SK-N-SH (cell line): Measurements from ENCODE around the gene FIGNL2.

Experiments
- RAD21 ChIP-seq: IDR thresholded peaks from 2 replicates; pipeline ENCODE4 v1.6.1; 2012; ENCODE audit warnings: mild to moderate bottlenecking, low read length
- SIN3A ChIP-seq: IDR thresholded peaks from 2 replicates; pipeline ENCODE4 v1.6.1; 2012; ENCODE audit warnings: low read depth, mild to moderate bottlenecking, low read length, moderate library complexity, borderline replicate concordance
- SMC3 ChIP-seq: IDR thresholded peaks from 2 replicates; pipeline ENCODE4 v1.6.1; 2012; ENCODE audit warnings: low read depth, low read length, improper control_type of control experiment
- TAF1 ChIP-seq: IDR thresholded peaks from 2 replicates; pipeline ENCODE4 v1.6.1; 2012; ENCODE audit warnings: low read depth, mild to moderate bottlenecking, low read length, moderate library complexity, borderline replicate concordance
- TF ChIP-seq, protein P1 (sequence below): fragments of 150-350 bp; IDR thresholded peaks from 2 replicates; pipeline ENCODE4 v1.6.1; 2017; ENCODE audit warnings: antibody characterized with exemption, low read length, low read depth, borderline replicate concordance
- TF ChIP-seq, protein P2 (sequence below): IDR thresholded peaks from 2 replicates; pipeline ENCODE4 v1.6.1; 2012; ENCODE audit warnings: mild to moderate bottlenecking, low read depth, low read length, moderate library complexity
- TF ChIP-seq, protein P3 (sequence below): IDR thresholded peaks from 2 replicates; pipeline ENCODE4; 2012
- TF ChIP-seq, protein P4 (sequence below): fragments of 200-600 bp; sonication (generic); IDR thresholded peaks from 2 replicates; pipeline ENCODE4 v1.6.1; 2017; ENCODE audit warnings: antibody characterized with exemption, mild to moderate bottlenecking, moderate library complexity
- TF ChIP-seq, protein P5 (sequence below): IDR thresholded peaks from 2 replicates; pipeline ENCODE4 v1.4.0; 2012; ENCODE audit warnings: low read depth

DNA sequence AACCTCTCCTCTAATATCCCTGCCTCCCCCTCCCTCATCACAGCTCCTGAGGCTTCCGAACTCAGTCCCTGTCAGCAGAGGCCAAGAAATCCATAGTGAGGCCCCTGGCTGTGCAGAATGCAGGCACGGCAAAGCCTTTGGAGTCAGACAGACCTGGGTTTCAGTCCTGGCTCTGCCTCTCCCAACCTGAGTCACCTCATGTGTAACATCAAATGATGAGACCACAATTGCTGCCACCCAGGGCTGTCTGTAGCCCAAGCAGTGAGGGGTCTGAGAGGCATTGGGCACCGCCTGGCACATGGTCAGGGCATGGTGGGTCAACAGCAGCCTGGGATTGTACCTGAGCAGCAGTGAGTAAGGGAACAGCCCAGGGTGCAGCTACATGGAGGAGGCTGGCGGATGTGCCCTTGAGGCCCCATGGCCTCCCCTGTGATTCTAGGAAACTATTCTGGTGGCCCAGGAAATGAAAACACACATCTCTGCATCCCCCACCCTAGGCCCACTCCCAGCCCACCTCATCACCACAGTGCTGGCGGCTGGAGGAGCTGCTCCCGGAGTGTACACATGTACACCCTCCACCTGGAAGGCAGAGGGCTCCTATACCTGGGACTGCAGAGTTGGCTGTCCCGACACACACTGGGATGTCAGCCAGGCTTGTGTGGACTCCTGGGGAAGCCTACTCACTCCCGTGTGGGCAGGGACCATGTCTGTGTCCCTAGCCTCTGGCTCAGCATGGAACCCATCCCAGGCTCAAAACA is 47.0 kb upstream of the FIGNL2 start:
- TF ChIP-seq SIN3A (no peak), SMC3 (no peak), TAF1 (no peak), RAD21 (no peak)
- TF ChIP-seq, protein P1, sequence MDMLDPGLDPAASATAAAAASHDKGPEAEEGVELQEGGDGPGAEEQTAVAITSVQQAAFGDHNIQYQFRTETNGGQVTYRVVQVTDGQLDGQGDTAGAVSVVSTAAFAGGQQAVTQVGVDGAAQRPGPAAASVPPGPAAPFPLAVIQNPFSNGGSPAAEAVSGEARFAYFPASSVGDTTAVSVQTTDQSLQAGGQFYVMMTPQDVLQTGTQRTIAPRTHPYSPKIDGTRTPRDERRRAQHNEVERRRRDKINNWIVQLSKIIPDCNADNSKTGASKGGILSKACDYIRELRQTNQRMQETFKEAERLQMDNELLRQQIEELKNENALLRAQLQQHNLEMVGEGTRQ = no peak
- TF ChIP-seq, protein P2, sequence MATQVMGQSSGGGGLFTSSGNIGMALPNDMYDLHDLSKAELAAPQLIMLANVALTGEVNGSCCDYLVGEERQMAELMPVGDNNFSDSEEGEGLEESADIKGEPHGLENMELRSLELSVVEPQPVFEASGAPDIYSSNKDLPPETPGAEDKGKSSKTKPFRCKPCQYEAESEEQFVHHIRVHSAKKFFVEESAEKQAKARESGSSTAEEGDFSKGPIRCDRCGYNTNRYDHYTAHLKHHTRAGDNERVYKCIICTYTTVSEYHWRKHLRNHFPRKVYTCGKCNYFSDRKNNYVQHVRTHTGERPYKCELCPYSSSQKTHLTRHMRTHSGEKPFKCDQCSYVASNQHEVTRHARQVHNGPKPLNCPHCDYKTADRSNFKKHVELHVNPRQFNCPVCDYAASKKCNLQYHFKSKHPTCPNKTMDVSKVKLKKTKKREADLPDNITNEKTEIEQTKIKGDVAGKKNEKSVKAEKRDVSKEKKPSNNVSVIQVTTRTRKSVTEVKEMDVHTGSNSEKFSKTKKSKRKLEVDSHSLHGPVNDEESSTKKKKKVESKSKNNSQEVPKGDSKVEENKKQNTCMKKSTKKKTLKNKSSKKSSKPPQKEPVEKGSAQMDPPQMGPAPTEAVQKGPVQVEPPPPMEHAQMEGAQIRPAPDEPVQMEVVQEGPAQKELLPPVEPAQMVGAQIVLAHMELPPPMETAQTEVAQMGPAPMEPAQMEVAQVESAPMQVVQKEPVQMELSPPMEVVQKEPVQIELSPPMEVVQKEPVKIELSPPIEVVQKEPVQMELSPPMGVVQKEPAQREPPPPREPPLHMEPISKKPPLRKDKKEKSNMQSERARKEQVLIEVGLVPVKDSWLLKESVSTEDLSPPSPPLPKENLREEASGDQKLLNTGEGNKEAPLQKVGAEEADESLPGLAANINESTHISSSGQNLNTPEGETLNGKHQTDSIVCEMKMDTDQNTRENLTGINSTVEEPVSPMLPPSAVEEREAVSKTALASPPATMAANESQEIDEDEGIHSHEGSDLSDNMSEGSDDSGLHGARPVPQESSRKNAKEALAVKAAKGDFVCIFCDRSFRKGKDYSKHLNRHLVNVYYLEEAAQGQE = no peak
- TF ChIP-seq, protein P3, sequence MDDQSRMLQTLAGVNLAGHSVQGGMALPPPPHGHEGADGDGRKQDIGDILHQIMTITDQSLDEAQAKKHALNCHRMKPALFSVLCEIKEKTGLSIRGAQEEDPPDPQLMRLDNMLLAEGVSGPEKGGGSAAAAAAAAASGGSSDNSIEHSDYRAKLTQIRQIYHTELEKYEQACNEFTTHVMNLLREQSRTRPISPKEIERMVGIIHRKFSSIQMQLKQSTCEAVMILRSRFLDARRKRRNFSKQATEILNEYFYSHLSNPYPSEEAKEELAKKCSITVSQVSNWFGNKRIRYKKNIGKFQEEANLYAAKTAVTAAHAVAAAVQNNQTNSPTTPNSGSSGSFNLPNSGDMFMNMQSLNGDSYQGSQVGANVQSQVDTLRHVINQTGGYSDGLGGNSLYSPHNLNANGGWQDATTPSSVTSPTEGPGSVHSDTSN = no peak
- TF ChIP-seq, protein P4, sequence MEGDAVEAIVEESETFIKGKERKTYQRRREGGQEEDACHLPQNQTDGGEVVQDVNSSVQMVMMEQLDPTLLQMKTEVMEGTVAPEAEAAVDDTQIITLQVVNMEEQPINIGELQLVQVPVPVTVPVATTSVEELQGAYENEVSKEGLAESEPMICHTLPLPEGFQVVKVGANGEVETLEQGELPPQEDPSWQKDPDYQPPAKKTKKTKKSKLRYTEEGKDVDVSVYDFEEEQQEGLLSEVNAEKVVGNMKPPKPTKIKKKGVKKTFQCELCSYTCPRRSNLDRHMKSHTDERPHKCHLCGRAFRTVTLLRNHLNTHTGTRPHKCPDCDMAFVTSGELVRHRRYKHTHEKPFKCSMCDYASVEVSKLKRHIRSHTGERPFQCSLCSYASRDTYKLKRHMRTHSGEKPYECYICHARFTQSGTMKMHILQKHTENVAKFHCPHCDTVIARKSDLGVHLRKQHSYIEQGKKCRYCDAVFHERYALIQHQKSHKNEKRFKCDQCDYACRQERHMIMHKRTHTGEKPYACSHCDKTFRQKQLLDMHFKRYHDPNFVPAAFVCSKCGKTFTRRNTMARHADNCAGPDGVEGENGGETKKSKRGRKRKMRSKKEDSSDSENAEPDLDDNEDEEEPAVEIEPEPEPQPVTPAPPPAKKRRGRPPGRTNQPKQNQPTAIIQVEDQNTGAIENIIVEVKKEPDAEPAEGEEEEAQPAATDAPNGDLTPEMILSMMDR = no peak
- TF ChIP-seq, protein P5, sequence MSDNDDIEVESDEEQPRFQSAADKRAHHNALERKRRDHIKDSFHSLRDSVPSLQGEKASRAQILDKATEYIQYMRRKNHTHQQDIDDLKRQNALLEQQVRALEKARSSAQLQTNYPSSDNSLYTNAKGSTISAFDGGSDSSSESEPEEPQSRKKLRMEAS = no peak
